H9 (cell line): ENCODE measurements around the gene ISL1. TPM values are rescaled to one million over a fixed set of nuclear protein-coding genes. Genes with fewer than 3 reads are reported as not detected.
A peak's percentile ranks its signal among the peaks of the same experiment; 100 is the strongest.

Experiments
- DNase-seq: peaks from one replicate; pipeline ENCODE4 v3.0.0-alpha.2; 2017
- H2AFZ ChIP-seq: one replicate; pipeline ENCODE4 v1.6.1; 2013; ENCODE audit warnings: mild to moderate bottlenecking, low read length, control low read depth, moderate library complexity
- H2AK5ac ChIP-seq: 2 replicates; pipeline ENCODE4 v1.6.1; 2013; ENCODE audit warnings: low read length, control low read depth, mixed read lengths; ENCODE audit not compliant: insufficient read length
- H2BK120ac ChIP-seq: one replicate; pipeline ENCODE4 v1.6.1; 2013; ENCODE audit warnings: low read depth, mild to moderate bottlenecking, low read length, control low read depth, inconsistent platforms; ENCODE audit not compliant: poor library complexity, severe bottlenecking
- H2BK12ac ChIP-seq: 2 replicates; pipeline ENCODE4 v1.6.1; 2013; ENCODE audit warnings: low read length, control low read depth, mixed read lengths, low read depth; ENCODE audit not compliant: insufficient read length
- H2BK15ac ChIP-seq: 2 replicates; pipeline ENCODE4 v1.6.1; 2013; ENCODE audit warnings: low read depth, low read length, control low read depth
- H2BK20ac ChIP-seq: one replicate; pipeline ENCODE4 v1.6.1; 2013; ENCODE audit warnings: low read depth, mild to moderate bottlenecking, low read length, control low read depth, inconsistent platforms; ENCODE audit not compliant: poor library complexity, severe bottlenecking
- H2BK5ac ChIP-seq: 2 replicates; pipeline ENCODE4 v1.6.1; 2013; ENCODE audit warnings: low read length, control low read depth, mixed read lengths; ENCODE audit not compliant: insufficient read length
- H3K14ac ChIP-seq: 2 replicates; pipeline ENCODE4 v1.6.1; 2013; ENCODE audit warnings: low read length, control low read depth; ENCODE audit not compliant: insufficient read depth
- H3K18ac ChIP-seq: 2 replicates; pipeline ENCODE4 v1.6.1; 2013; ENCODE audit warnings: low read depth, mild to moderate bottlenecking, mixed read lengths, low read length, control low read depth; ENCODE audit not compliant: insufficient read length
- H3K23ac ChIP-seq: 2 replicates; pipeline ENCODE4 v1.6.1; 2013; ENCODE audit warnings: low read length, control low read depth, mixed read lengths, low read depth; ENCODE audit not compliant: insufficient read length
- H3K23me2 ChIP-seq: 2 replicates; pipeline ENCODE4 v1.6.1; 2013; ENCODE audit warnings: low read depth, mild to moderate bottlenecking, mixed read lengths, low read length, control low read depth; ENCODE audit not compliant: insufficient read length, poor library complexity, severe bottlenecking
- H3K27ac ChIP-seq: 2 replicates; pipeline ENCODE4 v1.5.1; 2013; ENCODE audit warnings: low read length, control low read depth, mixed read lengths, low read depth; ENCODE audit not compliant: insufficient read length
- H3K27me3 ChIP-seq: 2 replicates; pipeline ENCODE4 v1.6.1; 2013; ENCODE audit warnings: low read length, control low read depth, inconsistent platforms; ENCODE audit not compliant: insufficient read depth
- H3K4ac ChIP-seq: 2 replicates; pipeline ENCODE4 v1.6.1; 2013; ENCODE audit warnings: low read depth, mild to moderate bottlenecking, control low read depth, inconsistent platforms, low read length, moderate library complexity
- H3K4me1 ChIP-seq: 2 replicates; pipeline ENCODE4 v1.6.1; 2013; ENCODE audit warnings: low read length, control low read depth, inconsistent platforms; ENCODE audit not compliant: insufficient read depth
- H3K4me2 ChIP-seq: 2 replicates; pipeline ENCODE4 v1.6.1; 2013; ENCODE audit warnings: low read length, control low read depth, mixed read lengths; ENCODE audit not compliant: insufficient read length, insufficient read depth
- H3K56ac ChIP-seq: 2 replicates; pipeline ENCODE4 v1.6.1; 2013; ENCODE audit warnings: low read depth, mild to moderate bottlenecking, mixed read lengths, low read length, control low read depth; ENCODE audit not compliant: insufficient read length
- H3K79me1 ChIP-seq: 2 replicates; pipeline ENCODE4 v1.6.1; 2013; ENCODE audit warnings: low read depth, mild to moderate bottlenecking, moderate library complexity, low read length, control low read depth, inconsistent platforms; ENCODE audit not compliant: insufficient read depth, poor library complexity, severe bottlenecking
- H3K79me2 ChIP-seq: 2 replicates; pipeline ENCODE4 v1.6.1; 2013; ENCODE audit warnings: low read length, control low read depth, inconsistent platforms; ENCODE audit not compliant: insufficient read depth
- H3K9ac ChIP-seq: 2 replicates; pipeline ENCODE4 v1.6.1; 2013; ENCODE audit warnings: low read length, control low read depth, mixed read lengths; ENCODE audit not compliant: insufficient read length; ENCODE audit errors: extremely low read depth
- H3K9me3 ChIP-seq: one replicate; pipeline ENCODE4 v1.6.1; 2013; ENCODE audit warnings: low read depth, low read length, inconsistent platforms; ENCODE audit not compliant: control insufficient read depth
- H3T11ph ChIP-seq: one replicate; pipeline ENCODE4 v1.6.1; 2013; ENCODE audit warnings: mild to moderate bottlenecking, low read length, control low read depth, inconsistent platforms
- H4K20me1 ChIP-seq: one replicate; pipeline ENCODE4 v1.6.1; 2013; ENCODE audit not compliant: control insufficient read depth, insufficient read length, insufficient read depth
- H4K5ac ChIP-seq: 2 replicates; pipeline ENCODE4 v1.6.1; 2013; ENCODE audit warnings: low read depth, mild to moderate bottlenecking, mixed read lengths, low read length, control low read depth; ENCODE audit not compliant: insufficient read length
- H4K8ac ChIP-seq: replicated peaks from 2 replicates; pipeline ENCODE4 v1.6.1; 2013; ENCODE audit warnings: low read length, control low read depth, mixed read lengths, low read depth; ENCODE audit not compliant: insufficient read length
- H4K91ac ChIP-seq: 2 replicates; pipeline ENCODE4 v1.6.1; 2013; ENCODE audit warnings: low read depth, mild to moderate bottlenecking, moderate library complexity, mixed read lengths, low read length, control low read depth; ENCODE audit not compliant: insufficient read length
- H3K27ac Mint-ChIP-seq, 3 experiments: 2 replicates in 2 of 3; 3 replicates in 1 of 3; pipeline ENCODE4 v1.8.0; 2020 to 2021; ENCODE audit warnings: mixed read lengths in 3 of 3, mild to moderate bottlenecking in 1 of 3, moderate library complexity in 1 of 3
- H3K27me3 Mint-ChIP-seq: 2 replicates; pipeline ENCODE4 v1.8.0; 2021; ENCODE audit warnings: low read depth, mild to moderate bottlenecking, moderate library complexity, mixed read lengths
- H3K36me3 Mint-ChIP-seq, 3 experiments: 2 replicates in 2 of 3; 3 replicates in 1 of 3; pipeline ENCODE4 v1.8.0; 2020 to 2021; ENCODE audit warnings: low read depth in 3 of 3, mixed read lengths in 3 of 3; ENCODE audit not compliant: insufficient read depth in 1 of 3
- H3K4me1 Mint-ChIP-seq, 2 experiments: 2 replicates each; pipeline ENCODE4 v1.8.0; 2020; ENCODE audit warnings: mixed read lengths in 2 of 2
- H3K4me3 Mint-ChIP-seq, 2 experiments: 2 replicates in 1 of 2; 3 replicates in 1 of 2; pipeline ENCODE4 v1.8.0; 2020 to 2021; ENCODE audit warnings: mild to moderate bottlenecking in 2 of 2, mixed read lengths in 2 of 2, moderate library complexity in 1 of 2
- H3K9me3 Mint-ChIP-seq, 2 experiments: 2 replicates in 1 of 2; 3 replicates in 1 of 2; pipeline ENCODE4 v1.8.0; 2020; ENCODE audit warnings: mild to moderate bottlenecking in 2 of 2, mixed read lengths in 2 of 2, moderate library complexity in 1 of 2
- WGBS: extraction: QIAGEN DNeasy Blood & Tissue Kit; methylation state at CpG from one replicate; pipeline ENCODE4 v1.1.7; 2013; ENCODE audit warnings: missing lambda C conversion rate, low lambda C conversion rate, mixed read lengths; ENCODE audit not compliant: insufficient read length; ENCODE audit errors: extremely low coverage; 5-methylcytosine and 5-hydroxymethylcytosine counted together
- total RNA-seq: library from RNA; stranded (reverse); gene quantifications from 2 replicates; pipeline ENCODE4 v1.2.1, GENCODE V29; 2021
- TF ChIP-seq, protein P1 (sequence below): fragments of 200-600 bp; sonication (generic); conservative IDR thresholded peaks from 3 replicates; pipeline ENCODE4 v1.8.0; 2021; ENCODE audit warnings: antibody characterized with exemption, mild to moderate bottlenecking

Gene ISL1
- total RNA-seq, 1 experiment from 2014 or later, result not detected

DNA sequence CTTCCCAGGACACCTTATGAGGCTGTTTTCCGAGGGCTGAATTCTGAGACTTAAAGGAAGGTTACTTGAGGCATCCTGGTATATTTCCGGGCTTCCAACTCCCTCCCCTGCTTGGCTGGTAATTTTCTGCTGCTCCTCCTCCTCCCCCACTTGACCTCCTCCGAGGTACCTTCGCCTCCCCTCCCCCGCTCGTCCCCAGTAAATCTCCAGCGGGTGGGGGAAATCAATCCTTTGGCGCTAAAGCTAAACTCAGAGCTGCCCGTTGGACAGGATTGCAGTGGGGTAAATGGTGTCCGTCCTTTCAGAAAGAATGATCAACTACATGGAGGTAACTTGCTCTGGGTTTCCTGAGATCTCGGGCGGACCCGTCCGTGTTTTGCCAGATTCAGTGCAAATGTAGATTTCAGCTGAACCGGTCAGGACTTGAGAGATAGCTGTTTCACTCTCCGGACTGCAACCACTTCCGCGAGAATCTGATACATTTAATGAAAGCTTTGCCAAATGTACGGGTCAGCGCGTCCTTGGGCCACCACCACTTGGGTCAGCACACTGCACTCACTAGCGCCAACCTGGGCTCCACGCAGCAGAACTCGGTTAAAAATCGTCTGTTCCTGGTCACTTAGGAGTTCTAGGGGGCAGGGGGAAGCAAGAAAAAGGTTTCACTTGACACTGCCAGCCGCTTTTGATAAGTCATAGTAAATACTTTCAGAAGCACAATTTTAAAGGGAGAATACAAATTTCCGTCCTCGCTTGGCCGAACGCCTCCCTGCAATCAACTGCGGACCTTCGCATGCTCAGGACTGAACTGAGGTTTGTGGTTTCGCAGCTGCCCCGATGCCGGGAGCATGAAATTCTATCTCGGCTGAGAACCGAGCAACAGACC is 4.6 kb upstream of the ISL1 start:
- Histone ChIP-seq H3K56ac (no peak overlapping the region), H4K91ac (no peak overlapping the region), H3K9ac (no peak overlapping the region), H2BK20ac (no peak overlapping the region), H3K4me2 (peak overlapping the region; percentile 80), H3K18ac (no peak overlapping the region), H3K23ac (no peak overlapping the region), H3K79me1 (no peaks in the 10 kb centered on the region), H3K27me3 (peaks cover 64% of the 10 kb centered on the region), H2BK5ac (no peak overlapping the region), H3K27ac (no peak overlapping the region), H3K4ac (no peak overlapping the region), H3K14ac (no peak overlapping the region), H3T11ph (no peak overlapping the region), H4K5ac (no peak overlapping the region), H2BK120ac (no peak overlapping the region), H4K20me1 (no peaks in the 10 kb centered on the region), H4K8ac (no peak overlapping the region), H3K23me2 (peaks cover 32% of the 10 kb centered on the region), H2BK15ac (no peak overlapping the region), H2AK5ac (no peak overlapping the region), H3K9me3 (no peaks in the 10 kb centered on the region), H2AFZ (no peak overlapping the region), H3K79me2 (no peaks in the 10 kb centered on the region), H2BK12ac (no peak overlapping the region), H3K4me1 (peaks cover 8% of the 10 kb centered on the region; the same call in 1 of the 2 replicates)
- Mint-ChIP-seq H3K4me1 (peaks cover 52 to 71% of the 10 kb centered on the region in 2 experiments), H3K36me3 (no peaks in the 10 kb centered on the region; a peak in 1 of 7 replicates), H3K4me3 (peak overlapping the region; percentile 61 to 78), H3K9me3 (peaks cover 0 to 5% of the 10 kb centered on the region in 2 experiments; a peak in 2 of 5 replicates), H3K27me3 (peaks cover 99% of the 10 kb centered on the region), H3K27ac (no peak overlapping the region; a peak in 1 of 7 replicates)
- TF ChIP-seq, protein P1, sequence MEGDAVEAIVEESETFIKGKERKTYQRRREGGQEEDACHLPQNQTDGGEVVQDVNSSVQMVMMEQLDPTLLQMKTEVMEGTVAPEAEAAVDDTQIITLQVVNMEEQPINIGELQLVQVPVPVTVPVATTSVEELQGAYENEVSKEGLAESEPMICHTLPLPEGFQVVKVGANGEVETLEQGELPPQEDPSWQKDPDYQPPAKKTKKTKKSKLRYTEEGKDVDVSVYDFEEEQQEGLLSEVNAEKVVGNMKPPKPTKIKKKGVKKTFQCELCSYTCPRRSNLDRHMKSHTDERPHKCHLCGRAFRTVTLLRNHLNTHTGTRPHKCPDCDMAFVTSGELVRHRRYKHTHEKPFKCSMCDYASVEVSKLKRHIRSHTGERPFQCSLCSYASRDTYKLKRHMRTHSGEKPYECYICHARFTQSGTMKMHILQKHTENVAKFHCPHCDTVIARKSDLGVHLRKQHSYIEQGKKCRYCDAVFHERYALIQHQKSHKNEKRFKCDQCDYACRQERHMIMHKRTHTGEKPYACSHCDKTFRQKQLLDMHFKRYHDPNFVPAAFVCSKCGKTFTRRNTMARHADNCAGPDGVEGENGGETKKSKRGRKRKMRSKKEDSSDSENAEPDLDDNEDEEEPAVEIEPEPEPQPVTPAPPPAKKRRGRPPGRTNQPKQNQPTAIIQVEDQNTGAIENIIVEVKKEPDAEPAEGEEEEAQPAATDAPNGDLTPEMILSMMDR, result no peak
- WGBS, result no CpG with 5 or more reads among the region's 37 CpGs
- peak; percentile 64 for DNase-seq
